Thymus (tissue), 11 donors: ENCODE data around the gene COX11. TPM values are rescaled to one million over a fixed set of nuclear protein-coding genes. Genes with fewer than 3 reads are reported as not detected.

Source experiments
- DNase-seq, 9 donors: peaks; one replicate each; pipeline ENCODE4 v3.0.0-alpha.2; 2013; ENCODE audit warnings: low spot score in 9 of 9, low read depth in 6 of 9, missing footprints in 1 of 9
- H3K27ac ChIP-seq, 2 donors: one replicate each; pipeline ENCODE4 v1.5.1; 2013; ENCODE audit warnings: control low read depth in 1 of 2, low read depth in 1 of 2, low read length in 1 of 2, mild to moderate bottlenecking in 1 of 2, moderate library complexity in 1 of 2
- H3K27me3 ChIP-seq, 2 donors: one replicate each; pipeline ENCODE4 v1.5.1; 2013; ENCODE audit warnings: low read length in 1 of 2; ENCODE audit not compliant: control insufficient read depth in 2 of 2, insufficient read depth in 1 of 2
- H3K36me3 ChIP-seq, 2 donors: one replicate each; pipeline ENCODE4 v1.5.1; 2013; ENCODE audit warnings: low read length in 1 of 2, mild to moderate bottlenecking in 1 of 2, moderate library complexity in 1 of 2; ENCODE audit not compliant: control insufficient read depth in 2 of 2, insufficient read depth in 2 of 2
- H3K4me1 ChIP-seq, 2 donors: one replicate each; pipeline ENCODE4 v1.5.1; 2013; ENCODE audit warnings: low read length in 2 of 2; ENCODE audit not compliant: control insufficient read depth in 2 of 2, insufficient read depth in 2 of 2
- H3K4me3 ChIP-seq, 2 donors: one replicate each; pipeline ENCODE4 v1.5.1; 2013; ENCODE audit warnings: low read length in 2 of 2, control low read depth in 1 of 2, mild to moderate bottlenecking in 1 of 2
- H3K9me3 ChIP-seq, 2 donors: one replicate each; pipeline ENCODE4 v1.5.1; 2013; ENCODE audit warnings: low read length in 1 of 2, mild to moderate bottlenecking in 1 of 2; ENCODE audit not compliant: control insufficient read depth in 2 of 2, insufficient read depth in 1 of 2
- WGBS: extraction: QIAGEN DNeasy Blood & Tissue Kit; methylation state at CpG from one replicate; pipeline ENCODE4 v1.1.7; 2013; 5-methylcytosine and 5-hydroxymethylcytosine counted together
- polyA plus RNA-seq: library from polyadenylated mRNA; stranded (reverse); fragments of 200-250 nt; gene quantifications from one replicate; pipeline ENCODE4 v1.2.3, GENCODE V29; 2013
- total RNA-seq: library from RNA; stranded (reverse); fragments of 120-200 nt; gene quantifications from one replicate; pipeline ENCODE4 v1.2.4, GENCODE V29; 2013
- donor health status: healthy.

COX11 gene
- total and polyA plus RNA-seq, 2 donors: 34.5 to 36.1 TPM

- Histone ChIP-seq H3K27me3 (no peaks in the 10 kb centered on the region), H3K36me3 (no peaks in the 10 kb centered on the region), H3K4me3 (no peak overlapping the region), H3K27ac (no peak overlapping the region), H3K4me1 (no peaks in the 10 kb centered on the region), H3K9me3 (no peaks in the 10 kb centered on the region)
- no peak for DNase-seq
- WGBS: 98% methylated on average over 4 of the region's 4 CpGs
Observed at GRCh38 chr17:54990118-54990517, 21.7 kb upstream of the COX11 start.

GRCh38 chr17:54985476-54985875 lies 17.0 kb upstream of the COX11 start:
- Histone ChIP-seq H3K36me3 (no peaks in the 10 kb centered on the region), H3K27ac (no peak overlapping the region)
- WGBS: 97% methylated on average over 1 of the region's 1 CpG

GRCh38 chr17:54983260-54983659 lies 14.8 kb upstream of the COX11 start:
- Histone ChIP-seq H3K4me3 (no peak overlapping the region), H3K27me3 (no peaks in the 10 kb centered on the region), H3K27ac (no peak overlapping the region), H3K4me1 (no peaks in the 10 kb centered on the region), H3K9me3 (peaks cover 0 to 7% of the 10 kb centered on the region in 2 donors), H3K36me3 (no peaks in the 10 kb centered on the region)
- DNase-seq: no peak

More at GRCh38 chr17:54985476-54985875, 17.0 kb upstream of the COX11 start:
- Histone ChIP-seq H3K4me1 (no peaks in the 10 kb centered on the region), H3K27me3 (no peaks in the 10 kb centered on the region), H3K4me3 (no peak overlapping the region), H3K9me3 (peaks cover 0 to 4% of the 10 kb centered on the region in 2 donors)
- no peak for DNase-seq

GRCh38 chr17:54982399-54982798 lies 13.9 kb upstream of the COX11 start:
- Histone ChIP-seq H3K27ac (no peak overlapping the region), H3K27me3 (no peaks in the 10 kb centered on the region)
- DNase-seq: no peak

GRCh38 chr17:54980375-54980774 lies 11.9 kb upstream of the COX11 start:
- no peaks in the 10 kb centered on the region for H3K36me3 ChIP-seq
- H3K4me3 ChIP-seq: no peak overlapping the region
- no peak overlapping the region for H3K27ac ChIP-seq
- H3K4me1 ChIP-seq: no peaks in the 10 kb centered on the region
- H3K9me3 ChIP-seq: peaks cover 0 to 7% of the 10 kb centered on the region in 2 donors
- WGBS: 68% methylated on average over 3 of the region's 3 CpGs
- no peak for DNase-seq
- H3K27me3 ChIP-seq: no peaks in the 10 kb centered on the region

More at GRCh38 chr17:54982399-54982798, 13.9 kb upstream of the COX11 start:
- peaks cover 0 to 7% of the 10 kb centered on the region in 2 donors for H3K9me3 ChIP-seq
- H3K4me3 ChIP-seq: no peak overlapping the region
- no peaks in the 10 kb centered on the region for H3K4me1 ChIP-seq
- H3K36me3 ChIP-seq: no peaks in the 10 kb centered on the region

- Histone ChIP-seq H3K27ac (no peak overlapping the region), H3K27me3 (no peaks in the 10 kb centered on the region), H3K4me3 (no peak overlapping the region), H3K36me3 (no peaks in the 10 kb centered on the region), H3K4me1 (no peaks in the 10 kb centered on the region), H3K9me3 (peaks cover 0 to 7% of the 10 kb centered on the region in 2 donors)
- no peak for DNase-seq
Observed at GRCh38 chr17:54979657-54980056, 11.2 kb upstream of the COX11 start.

GRCh38 chr17:54977744-54978143 lies 9.3 kb upstream of the COX11 start:
- WGBS: over 99% methylated on average over 2 of the region's 2 CpGs
- Histone ChIP-seq H3K27ac (no peak overlapping the region), H3K9me3 (peaks cover 0 to 7% of the 10 kb centered on the region in 2 donors), H3K4me3 (no peak overlapping the region), H3K27me3 (no peaks in the 10 kb centered on the region), H3K36me3 (no peaks in the 10 kb centered on the region), H3K4me1 (no peaks in the 10 kb centered on the region)
- DNase-seq: no peak

GRCh38 chr17:54976316-54976715 lies 7.9 kb upstream of the COX11 start:
- H3K36me3 ChIP-seq: no peaks in the 10 kb centered on the region
- H3K9me3 ChIP-seq: peaks cover 0 to 7% of the 10 kb centered on the region in 2 donors
- H3K4me1 ChIP-seq: no peaks in the 10 kb centered on the region
- H3K4me3 ChIP-seq: no peak overlapping the region
- 99% methylated on average over 3 of the region's 3 CpGs for WGBS
- H3K27me3 ChIP-seq: no peaks in the 10 kb centered on the region
- no peak overlapping the region for H3K27ac ChIP-seq
- no peak for DNase-seq

GRCh38 chr17:54974759-54975158 lies 6.3 kb upstream of the COX11 start:
- 98% methylated on average over 3 of the region's 3 CpGs for WGBS

More at GRCh38 chr17:54974759-54975158, 6.3 kb upstream of the COX11 start:
- Histone ChIP-seq H3K36me3 (no peaks in the 10 kb centered on the region), H3K27ac (no peak overlapping the region), H3K27me3 (no peaks in the 10 kb centered on the region), H3K4me3 (no peak overlapping the region), H3K9me3 (no peaks in the 10 kb centered on the region), H3K4me1 (peaks cover 0 to 3% of the 10 kb centered on the region in 2 donors)
- DNase-seq: no peak
